ENCODE measurements around the gene MARCHF7.

DNA sequence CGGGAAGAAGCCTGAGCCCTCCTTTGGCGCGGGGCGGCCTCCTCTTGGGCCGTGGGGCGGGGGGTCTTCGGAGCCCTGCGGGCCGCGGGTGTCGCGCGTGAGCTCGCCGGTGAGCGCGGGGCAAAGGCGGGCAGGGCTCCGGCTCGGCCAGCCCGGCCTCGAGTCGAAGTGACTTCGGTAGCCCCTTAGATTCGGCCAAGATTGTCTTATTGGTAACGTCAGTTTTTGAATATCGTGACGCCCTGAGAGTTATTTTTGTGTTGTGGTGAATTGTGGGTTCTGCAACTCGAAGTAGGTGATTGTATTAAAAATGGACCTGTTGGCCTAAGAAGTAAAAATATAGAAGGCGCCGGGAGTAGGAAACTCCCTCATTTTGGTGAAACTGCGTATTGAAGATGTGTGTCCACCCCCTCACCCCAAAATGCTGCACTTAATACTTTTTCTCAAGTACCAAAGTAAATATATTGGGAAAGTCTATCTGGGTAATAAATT lies 669 bp downstream of the MARCHF7 start:
- no peak for TF ChIP-seq POLR2A (IDR thresholded peaks at IDR 0.05)
- TF ChIP-seq, protein P1, sequence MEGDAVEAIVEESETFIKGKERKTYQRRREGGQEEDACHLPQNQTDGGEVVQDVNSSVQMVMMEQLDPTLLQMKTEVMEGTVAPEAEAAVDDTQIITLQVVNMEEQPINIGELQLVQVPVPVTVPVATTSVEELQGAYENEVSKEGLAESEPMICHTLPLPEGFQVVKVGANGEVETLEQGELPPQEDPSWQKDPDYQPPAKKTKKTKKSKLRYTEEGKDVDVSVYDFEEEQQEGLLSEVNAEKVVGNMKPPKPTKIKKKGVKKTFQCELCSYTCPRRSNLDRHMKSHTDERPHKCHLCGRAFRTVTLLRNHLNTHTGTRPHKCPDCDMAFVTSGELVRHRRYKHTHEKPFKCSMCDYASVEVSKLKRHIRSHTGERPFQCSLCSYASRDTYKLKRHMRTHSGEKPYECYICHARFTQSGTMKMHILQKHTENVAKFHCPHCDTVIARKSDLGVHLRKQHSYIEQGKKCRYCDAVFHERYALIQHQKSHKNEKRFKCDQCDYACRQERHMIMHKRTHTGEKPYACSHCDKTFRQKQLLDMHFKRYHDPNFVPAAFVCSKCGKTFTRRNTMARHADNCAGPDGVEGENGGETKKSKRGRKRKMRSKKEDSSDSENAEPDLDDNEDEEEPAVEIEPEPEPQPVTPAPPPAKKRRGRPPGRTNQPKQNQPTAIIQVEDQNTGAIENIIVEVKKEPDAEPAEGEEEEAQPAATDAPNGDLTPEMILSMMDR (IDR thresholded peaks at IDR 0.05) = no peak
- no peak for TF ChIP-seq EP300 (IDR thresholded peaks at IDR 0.05)

Data from ovary (tissue), 3 donors.